Sigmoid colon (tissue), 7 donors: ENCODE results near the gene AEBP1. TPM values are rescaled to one million over a fixed set of nuclear protein-coding genes. Genes with fewer than 3 reads are reported as not detected.

Experiments
- DNase-seq: peaks from one replicate; pipeline ENCODE4 v3.0.0-alpha.2; 2019
- H3K27ac ChIP-seq, 4 donors: fragments of 200-600 bp; sonication (generic); one replicate each; pipeline ENCODE4 v1.5.1; 2016 to 2019; ENCODE audit warnings: mild to moderate bottlenecking in 1 of 4
- H3K27me3 ChIP-seq, 3 donors: fragments of 200-600 bp; sonication (generic); one replicate each; pipeline ENCODE4 v1.5.1; 2019; ENCODE audit warnings: mild to moderate bottlenecking in 1 of 3
- H3K36me3 ChIP-seq, 4 donors: fragments of 200-600 bp; sonication (generic); one replicate each; pipeline ENCODE4 v1.5.1; 2016 to 2019
- H3K4me1 ChIP-seq, 4 donors: fragments of 200-600 bp; sonication (generic); one replicate each; pipeline ENCODE4 v1.5.1; 2017 to 2019
- H3K4me3 ChIP-seq, 4 donors: fragments of 200-600 bp; sonication (generic); one replicate each; pipeline ENCODE4 v1.5.1; 2017 to 2019; ENCODE audit warnings: mild to moderate bottlenecking in 2 of 4, moderate library complexity in 1 of 4
- H3K9me3 ChIP-seq, 4 donors: fragments of 200-600 bp in 3 of 4; sonication (generic) in 3 of 4; one replicate each; pipeline versions ENCODE4 v1.5.1 to v1.6.1; 2013 to 2019
- CTCF ChIP-seq, 4 experiments: fragments of 450-650 bp in 3 of 4; fragments of 200-600 bp in 1 of 4; IDR thresholded peaks; one replicate each; pipeline ENCODE4 v1.5.1; 2016 to 2019; ENCODE audit warnings: antibody characterized with exemption in 4 of 4, mild to moderate bottlenecking in 3 of 4, moderate library complexity in 2 of 4
- EP300 ChIP-seq, 4 donors: sonication (generic); formaldehyde crosslinking; IDR thresholded peaks; one replicate each; pipeline ENCODE4 v1.6.1; 2017; ENCODE audit warnings: antibody characterized with exemption in 4 of 4
- POLR2A ChIP-seq, 2 donors: fragments of 450-650 bp; IDR thresholded peaks; one replicate each; pipeline ENCODE4 v1.6.1; 2016; ENCODE audit warnings: antibody characterized with exemption in 2 of 2, mild to moderate bottlenecking in 2 of 2, moderate library complexity in 2 of 2
- POLR2AphosphoS5 ChIP-seq, 4 donors: sonication (generic); formaldehyde crosslinking; IDR thresholded peaks; one replicate each; pipeline ENCODE4 v1.6.1; 2017; ENCODE audit warnings: antibody characterized with exemption in 4 of 4
- WGBS, 2 donors: extraction: QIAGEN DNeasy Blood & Tissue Kit; methylation state at CpG; one replicate each; pipeline ENCODE4 v1.1.7; 2013; 5-methylcytosine and 5-hydroxymethylcytosine counted together
- intact Hi-C: fragments of 100-400 bp; cut with DNase I; formaldehyde crosslinking; loops from one replicate; pipeline ENCODE4 v1.15.1; 2023
- polyA plus RNA-seq, 3 donors: library from polyadenylated mRNA; stranded (reverse); fragments of 200-250 nt; gene quantifications; one replicate each; pipeline ENCODE4 v1.2.3, GENCODE V29; 2013
- total RNA-seq, 4 donors: library from RNA; depleted of rRNA; stranded (reverse); fragments of >200 nt; gene quantifications; one replicate each; pipeline ENCODE4 v1.1.0, GENCODE V29; 2016
- donor health status: healthy with polysubstance abuse.
- donor health status: Bipolar disorder and iron deficiency.
- donor health status: healthy.

Gene AEBP1
- total and polyA plus RNA-seq, 7 donors: 2.5 to 182 (median 74.6) TPM

GRCh38 chr7:44074349-44074695 lies 29.8 kb upstream of the AEBP1 start:
- WGBS, 2 donors: 81 to 84% methylated on average over 13 of the region's 13 CpGs
- Histone ChIP-seq H3K27ac (peak overlapping the region; percentile 60 to 77 (median 62)), H3K27me3 (no peaks in the 10 kb centered on the region), H3K9me3 (no peaks in the 10 kb centered on the region), H3K4me1 (peaks cover 0 to 26% (median 24%) of the 10 kb centered on the region in 4 donors), H3K4me3 (no peak overlapping the region), H3K36me3 (peaks cover 26 to 68% (median 32%) of the 10 kb centered on the region in 4 donors)
- intact Hi-C loops: no loop called here
- TF ChIP-seq CTCF (IDR thresholded peaks at IDR 0.05) (no peak), POLR2AphosphoS5 (IDR thresholded peaks at IDR 0.05) (no peak), POLR2A (IDR thresholded peaks at IDR 0.05) (no peak), EP300 (IDR thresholded peaks at IDR 0.05) (no peak)
- DNase-seq: no peak

- H3K27me3 ChIP-seq: no peaks in the 10 kb centered on the region
- DNase-seq: peak; percentile 52
- H3K4me1 ChIP-seq: peaks cover 0 to 26% (median 25%) of the 10 kb centered on the region in 4 donors
- intact Hi-C loops: no loop called here
- no peak overlapping the region for H3K27ac ChIP-seq
- TF ChIP-seq POLR2AphosphoS5 (IDR thresholded peaks at IDR 0.05) (no peak), POLR2A (IDR thresholded peaks at IDR 0.05) (no peak), CTCF (IDR thresholded peaks at IDR 0.05) (no peak), EP300 (IDR thresholded peaks at IDR 0.05) (no peak)
- H3K36me3 ChIP-seq: peaks cover 36 to 80% (median 43%) of the 10 kb centered on the region in 4 donors
- no peak overlapping the region for H3K4me3 ChIP-seq
- 90 to 93% methylated on average over 17 of the region's 17 CpGs for WGBS, 2 donors
- H3K9me3 ChIP-seq: no peaks in the 10 kb centered on the region
Measured at GRCh38 chr7:44075296-44076075, 28.7 kb upstream of the AEBP1 start.

DNA sequence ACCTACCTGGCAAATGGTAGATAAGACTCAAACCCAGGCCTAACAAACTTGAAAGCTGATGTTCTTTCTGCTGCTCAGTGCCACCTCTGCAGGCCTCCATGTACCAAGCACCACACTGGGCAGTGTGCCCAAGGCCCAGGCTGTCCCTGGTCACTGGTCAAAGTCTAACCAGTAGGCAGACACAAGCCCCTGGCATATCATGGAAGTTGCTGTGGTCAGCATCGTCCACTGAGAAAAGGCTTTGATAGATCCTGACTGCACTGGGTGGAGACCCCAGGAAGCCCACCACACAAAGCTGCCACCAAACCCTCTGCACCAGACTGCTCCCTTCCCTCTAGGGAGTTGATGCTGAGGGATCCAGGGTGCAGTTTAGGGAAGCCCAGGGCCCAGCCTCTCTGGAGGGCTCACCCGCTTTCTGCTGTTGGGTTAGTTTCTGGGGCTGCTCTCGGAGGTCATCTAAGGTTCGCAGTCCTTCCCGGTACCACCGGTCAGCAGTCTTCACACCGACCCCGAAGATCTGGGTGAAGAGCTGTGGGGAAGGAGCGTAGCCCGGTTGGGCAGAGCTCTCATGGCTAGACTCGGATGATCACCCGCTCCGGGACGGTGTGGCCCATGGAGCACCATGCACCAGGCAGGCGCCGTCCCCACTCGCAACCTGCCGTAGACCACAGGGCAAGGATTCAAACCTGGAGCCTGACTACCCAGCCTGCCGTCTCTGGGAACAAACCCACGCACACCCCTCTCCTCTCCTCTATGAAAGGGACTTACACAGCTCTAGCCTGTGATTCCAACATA lies 27.8 kb upstream of the AEBP1 start:
- H3K27ac ChIP-seq: no peak overlapping the region
- peaks cover 39 to 81% (median 48%) of the 10 kb centered on the region in 4 donors for H3K36me3 ChIP-seq
- 96 to 97% methylated on average over 20 of the region's 20 CpGs for WGBS, 2 donors
- no peaks in the 10 kb centered on the region for H3K27me3 ChIP-seq
- intact Hi-C loops: no loop called here
- H3K4me1 ChIP-seq: peaks cover 0 to 34% (median 32%) of the 10 kb centered on the region in 4 donors
- TF ChIP-seq EP300 (IDR thresholded peaks at IDR 0.05) (no peak), POLR2AphosphoS5 (IDR thresholded peaks at IDR 0.05) (no peak)
- no peak overlapping the region for H3K4me3 ChIP-seq
- H3K9me3 ChIP-seq: no peaks in the 10 kb centered on the region
- DNase-seq: peak; percentile 60

DNA sequence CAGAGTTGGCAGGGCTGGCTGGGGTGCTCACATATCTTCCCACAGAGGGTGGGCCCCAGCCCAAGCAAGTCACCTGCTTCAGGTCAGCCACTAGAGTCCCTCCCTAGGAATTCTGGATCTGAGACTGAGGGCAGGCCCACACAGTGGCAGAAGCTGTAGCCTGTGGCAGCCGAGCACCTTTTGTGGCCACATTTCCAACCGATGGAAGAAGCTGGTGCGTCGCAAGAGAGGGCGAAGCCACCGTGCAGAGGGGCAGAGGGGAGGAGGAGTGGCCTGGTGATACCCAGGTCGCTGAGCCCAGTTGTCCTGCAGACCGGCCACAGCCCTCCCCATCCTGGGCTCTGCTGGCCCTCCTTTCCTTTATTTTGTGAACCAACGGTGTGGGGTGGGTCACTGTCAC lies 27.1 kb upstream of the AEBP1 start:
- intact Hi-C loops: no loop called here
- peak; percentile 40 for DNase-seq
- H3K9me3 ChIP-seq: no peaks in the 10 kb centered on the region
- WGBS, 2 donors: 90 to 91% methylated on average over 9 of the region's 9 CpGs
- no peak for TF ChIP-seq POLR2AphosphoS5 (IDR thresholded peaks at IDR 0.05)
- TF ChIP-seq EP300 (IDR thresholded peaks at IDR 0.05): no peak
- no peak for TF ChIP-seq CTCF (IDR thresholded peaks at IDR 0.05)
- TF ChIP-seq POLR2A (IDR thresholded peaks at IDR 0.05): no peak
- no peak overlapping the region for H3K4me3 ChIP-seq
- no peaks in the 10 kb centered on the region for H3K27me3 ChIP-seq
- H3K4me1 ChIP-seq: peaks cover 0 to 34% (median 32%) of the 10 kb centered on the region in 4 donors
- H3K27ac ChIP-seq: peak overlapping the region in 1 of 4 donors; percentile 27
- H3K36me3 ChIP-seq: peaks cover 39 to 81% (median 48%) of the 10 kb centered on the region in 4 donors

DNA sequence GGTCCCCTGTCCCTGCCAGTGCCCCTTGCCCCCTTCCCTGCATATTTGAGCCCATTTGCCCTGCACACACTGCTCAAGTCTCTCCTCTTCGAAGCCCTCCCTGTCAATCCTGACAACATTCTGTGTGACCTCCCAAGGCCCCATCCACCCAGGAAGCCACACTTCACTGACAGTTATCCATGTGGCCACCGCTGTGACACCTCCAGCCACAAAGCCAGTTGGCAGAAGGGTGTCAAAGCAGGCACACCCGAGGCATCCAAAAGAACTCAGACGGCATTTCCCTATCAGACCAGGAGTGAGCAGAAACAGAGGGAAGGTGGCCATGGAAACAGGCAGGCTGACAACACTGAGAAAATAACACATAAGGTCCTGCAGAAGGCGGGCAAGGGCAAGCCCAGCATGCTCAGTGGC lies 26.5 kb upstream of the AEBP1 start:
- Histone ChIP-seq H3K36me3 (peaks cover 39 to 79% (median 46%) of the 10 kb centered on the region in 4 donors), H3K27me3 (no peaks in the 10 kb centered on the region), H3K4me1 (peaks cover 0 to 28% (median 26%) of the 10 kb centered on the region in 4 donors), H3K9me3 (no peaks in the 10 kb centered on the region), H3K4me3 (no peak overlapping the region), H3K27ac (peak overlapping the region in 1 of 4 donors; percentile 27)
- intact Hi-C loops: no loop called here
- DNase-seq: peak; percentile 54
- 84 to 87% methylated on average over 5 of the region's 5 CpGs for WGBS, 2 donors
- TF ChIP-seq POLR2AphosphoS5 (IDR thresholded peaks at IDR 0.05) (no peak), CTCF (IDR thresholded peaks at IDR 0.05) (no peak), POLR2A (IDR thresholded peaks at IDR 0.05) (no peak), EP300 (IDR thresholded peaks at IDR 0.05) (no peak)
